ENCODE measurements around the gene TTI1. TPM values are rescaled to one million over a fixed set of nuclear protein-coding genes. Genes with fewer than 3 reads are reported as not detected.
"Not testable (repeated sequence)": the region's sequence is repeated elsewhere in the genome, so short reads cannot be mapped to it uniquely, and the experiment has no call there.

Gene TTI1
- total RNA-seq, 1 donor from 2014 or later, result 30.1 TPM

GRCh38 chr20:38013887-38014286, 19.4 kb downstream of the TTI1 start:
- intact Hi-C loops (cut with micrococcal nuclease), result no loop called here

GRCh38 chr20:38012332-38012731, 20.9 kb downstream of the TTI1 start:
- intact Hi-C loops (cut with micrococcal nuclease), result no loop called here

GRCh38 chr20:38011696-38012095, 21.6 kb downstream of the TTI1 start:
- intact Hi-C loops (cut with micrococcal nuclease), result no loop called here

- intact Hi-C loops (cut with micrococcal nuclease), result not testable (repeated sequence)
These were observed 23.8 kb downstream of the TTI1 start for GRCh38 chr20:38009416-38009815.

- intact Hi-C loops (cut with micrococcal nuclease), result no loop called here
These were observed 24.9 kb downstream of the TTI1 start for GRCh38 chr20:38008233-38008944.

GRCh38 chr20:38007526-38007925, 25.7 kb downstream of the TTI1 start:
- intact Hi-C loops (cut with micrococcal nuclease), result no loop called here

GRCh38 chr20:38005903-38006302, 27.4 kb downstream of the TTI1 start:
- intact Hi-C loops (cut with micrococcal nuclease), result no loop called here

GRCh38 chr20:38004416-38004815, 28.8 kb downstream of the TTI1 start:
- intact Hi-C loops (cut with micrococcal nuclease), result no loop called here

- intact Hi-C loops (cut with micrococcal nuclease), result no loop called here
These were observed 30.8 kb downstream of the TTI1 start for GRCh38 chr20:38002422-38002821.

GRCh38 chr20:38001981-38002380, 31.3 kb downstream of the TTI1 start:
- intact Hi-C loops (cut with micrococcal nuclease), result no loop called here

GRCh38 chr20:38001173-38001875, 31.9 kb downstream of the TTI1 start:
- intact Hi-C loops (cut with micrococcal nuclease), result no loop called here

GRCh38 chr20:38000293-38000692, 33.0 kb downstream of the TTI1 start:
- intact Hi-C loops (cut with micrococcal nuclease), result no loop called here

GRCh38 chr20:37999526-38000263, 33.6 kb downstream of the TTI1 start:
- intact Hi-C loops (cut with micrococcal nuclease), result no loop called here

GRCh38 chr20:37997516-37997915, 35.7 kb downstream of the TTI1 start:
- intact Hi-C loops (cut with micrococcal nuclease), result no loop called here

- intact Hi-C loops (cut with micrococcal nuclease), result no loop called here
These were observed 37.2 kb downstream of the TTI1 start for GRCh38 chr20:37995856-37996605.

GRCh38 chr20:37994512-37994911, 38.7 kb downstream of the TTI1 start:
- intact Hi-C loops (cut with micrococcal nuclease), result loop anchor here (5.0 kb wide), 1 partner anchor 228 kb away; no protein-coding TSS in a partner anchor

- intact Hi-C loops (cut with micrococcal nuclease), result loop anchor here (1.0 to 5.0 kb wide), 4 partner anchors 229 to 429 kb away; no protein-coding TSS in a partner anchor
These were observed 40.4 kb downstream of the TTI1 start for GRCh38 chr20:37992802-37993409.

- intact Hi-C loops (cut with micrococcal nuclease), result loop anchor here (2.0 to 5.0 kb wide), 3 partner anchors 89 to 339 kb away; partner anchors contain the start of gene VSTM2L
These were observed 41.3 kb downstream of the TTI1 start for GRCh38 chr20:37991908-37992307.

- intact Hi-C loops (cut with micrococcal nuclease), result loop anchor here (2.0 to 5.0 kb wide), 2 partner anchors 89 to 231 kb away; partner anchors contain the start of gene VSTM2L
These were observed 41.9 kb downstream of the TTI1 start for GRCh38 chr20:37991157-37991866.

GRCh38 chr20:37990571-37991151, 42.6 kb downstream of the TTI1 start:
- intact Hi-C loops (cut with micrococcal nuclease), result loop anchor here (1.0 to 5.0 kb wide), 4 partner anchors 43 to 297 kb away; partner anchors contain the start of genes RPRD1B, TTI1 and VSTM2L
